Measurements from ENCODE around the gene EEF1AKMT1. TPM values are rescaled to one million over a fixed set of nuclear protein-coding genes. Genes with fewer than 3 reads are reported as not detected.
A peak's percentile ranks its signal among the peaks of the same experiment; 100 is the strongest.

EEF1AKMT1 gene
- total RNA-seq, 2 experiments from 2014 or later = 16.5 to 18.4 TPM

- no peak overlapping the region for H3K27ac Mint-ChIP-seq
- POLR2A ChIA-PET = no interaction called here
Observed at GRCh38 chr13:20799726-20800416, 26.1 kb upstream of the EEF1AKMT1 start.

GRCh38 chr13:20798027-20798426, 24.3 kb upstream of the EEF1AKMT1 start:
- Mint-ChIP-seq H3K27ac (no peak overlapping the region), H3K36me3 (peaks cover 38% of the 10 kb centered on the region), H3K4me1 (ENCODE audit: low read depth) (peaks cover 19% of the 10 kb centered on the region), H3K9me3 (no peaks in the 10 kb centered on the region), H3K27me3 (no peaks in the 10 kb centered on the region), H3K4me3 (no peak overlapping the region)
- no peak for DNase-seq
- intact Hi-C loops (cut with micrococcal nuclease) = no loop called here
- ChIA-PET CTCF (no interaction called here), POLR2A (no interaction called here)

More at GRCh38 chr13:20799726-20800416, 26.1 kb upstream of the EEF1AKMT1 start:
- no peaks in the 10 kb centered on the region for H3K9me3 Mint-ChIP-seq
- no peak overlapping the region for H3K4me3 Mint-ChIP-seq
- H3K27me3 Mint-ChIP-seq = no peaks in the 10 kb centered on the region
- H3K4me1 Mint-ChIP-seq (ENCODE audit: low read depth) = peaks cover 26% of the 10 kb centered on the region
- DNase-seq = no peak
- CTCF ChIA-PET = interaction anchor here (0.6 kb wide), 1 partner anchor 386 kb away, joined by 3 read pairs; no protein-coding TSS in a partner anchor
- H3K36me3 Mint-ChIP-seq = peaks cover 21% of the 10 kb centered on the region
- intact Hi-C loops (cut with micrococcal nuclease) = no loop called here

GRCh38 chr13:20796791-20797508, 23.2 kb upstream of the EEF1AKMT1 start:
- Mint-ChIP-seq H3K4me1 (ENCODE audit: low read depth) (peaks cover 18% of the 10 kb centered on the region), H3K9me3 (no peaks in the 10 kb centered on the region), H3K4me3 (no peak overlapping the region), H3K36me3 (peaks cover 39% of the 10 kb centered on the region), H3K27ac (no peak overlapping the region), H3K27me3 (no peaks in the 10 kb centered on the region)
- intact Hi-C loops (cut with micrococcal nuclease) = no loop called here
- ChIA-PET CTCF (interaction anchor here (0.7 kb wide), 1 partner anchor 44 kb away, joined by 3 read pairs; no protein-coding TSS in a partner anchor), POLR2A (no interaction called here)
- no peak for DNase-seq

- DNase-seq = no peak
- Mint-ChIP-seq H3K27ac (peak overlapping the region; percentile 15), H3K27me3 (no peaks in the 10 kb centered on the region), H3K9me3 (no peaks in the 10 kb centered on the region), H3K4me3 (no peak overlapping the region), H3K4me1 (ENCODE audit: low read depth) (peaks cover 3% of the 10 kb centered on the region), H3K36me3 (peaks cover 46% of the 10 kb centered on the region)
- CTCF ChIA-PET = no interaction called here
- intact Hi-C loops (cut with micrococcal nuclease) = no loop called here
- POLR2A ChIA-PET = no interaction called here
Observed at GRCh38 chr13:20789665-20790064, 15.9 kb upstream of the EEF1AKMT1 start.

- peaks cover 34% of the 10 kb centered on the region for H3K36me3 Mint-ChIP-seq
- intact Hi-C loops (cut with micrococcal nuclease) = no loop called here
- ChIA-PET CTCF (interaction anchor here (1.2 kb wide), 1 partner anchor 40 kb away, joined by 4 read pairs; no protein-coding TSS in a partner anchor), POLR2A (no interaction called here)
- H3K27me3 Mint-ChIP-seq = no peaks in the 10 kb centered on the region
- H3K27ac Mint-ChIP-seq = no peak overlapping the region
- no peak for DNase-seq
- peaks cover 3% of the 10 kb centered on the region for H3K4me1 Mint-ChIP-seq (ENCODE audit: low read depth)
- H3K4me3 Mint-ChIP-seq = no peak overlapping the region
- no peaks in the 10 kb centered on the region for H3K9me3 Mint-ChIP-seq
Observed at GRCh38 chr13:20788312-20788711, 14.6 kb upstream of the EEF1AKMT1 start.

- H3K27me3 Mint-ChIP-seq = no peaks in the 10 kb centered on the region
- H3K4me3 Mint-ChIP-seq = no peak overlapping the region
- ChIA-PET POLR2A (no interaction called here), CTCF (interaction anchor here (1.0 kb wide), 1 partner anchor 74 kb away, joined by 4 read pairs; no protein-coding TSS in a partner anchor)
- no peak overlapping the region for H3K27ac Mint-ChIP-seq
- no peaks in the 10 kb centered on the region for H3K9me3 Mint-ChIP-seq
- intact Hi-C loops (cut with micrococcal nuclease) = no loop called here
- H3K36me3 Mint-ChIP-seq = peaks cover 31% of the 10 kb centered on the region
- DNase-seq = no peak
- peaks cover 7% of the 10 kb centered on the region for H3K4me1 Mint-ChIP-seq (ENCODE audit: low read depth)
Observed at GRCh38 chr13:20787180-20787579, 13.4 kb upstream of the EEF1AKMT1 start.

GRCh38 chr13:20782116-20782708, 8.5 kb upstream of the EEF1AKMT1 start:
- POLR2A ChIA-PET = interaction anchor here (1.3 kb wide), 1 partner anchor 8 kb away, joined by 4 read pairs; the partner anchor contains the start of gene EEF1AKMT1
- Mint-ChIP-seq H3K4me1 (ENCODE audit: low read depth) (peaks cover 4% of the 10 kb centered on the region), H3K4me3 (no peak overlapping the region), H3K36me3 (peaks cover 6% of the 10 kb centered on the region), H3K27me3 (no peaks in the 10 kb centered on the region), H3K9me3 (no peaks in the 10 kb centered on the region), H3K27ac (no peak overlapping the region)
- CTCF ChIA-PET = no interaction called here
- DNase-seq = no peak
- intact Hi-C loops (cut with micrococcal nuclease) = no loop called here

GRCh38 chr13:20780317-20780716, 6.6 kb upstream of the EEF1AKMT1 start:
- ChIA-PET CTCF (interaction anchor here (1.2 kb wide), 1 partner anchor 48 kb away, joined by 3 read pairs; no protein-coding TSS in a partner anchor), POLR2A (no interaction called here)
- DNase-seq = no peak
- no peak overlapping the region for H3K27ac Mint-ChIP-seq
- H3K4me3 Mint-ChIP-seq = no peak overlapping the region
- H3K36me3 Mint-ChIP-seq = peaks cover 3% of the 10 kb centered on the region
- H3K4me1 Mint-ChIP-seq (ENCODE audit: low read depth) = peaks cover 6% of the 10 kb centered on the region
- no peaks in the 10 kb centered on the region for H3K9me3 Mint-ChIP-seq
- intact Hi-C loops (cut with micrococcal nuclease) = no loop called here
- H3K27me3 Mint-ChIP-seq = no peaks in the 10 kb centered on the region

GRCh38 chr13:20779405-20779804, 5.6 kb upstream of the EEF1AKMT1 start:
- Mint-ChIP-seq H3K27ac (no peak overlapping the region), H3K36me3 (peaks cover 3% of the 10 kb centered on the region), H3K27me3 (no peaks in the 10 kb centered on the region), H3K4me3 (no peak overlapping the region), H3K4me1 (ENCODE audit: low read depth) (peaks cover 12% of the 10 kb centered on the region), H3K9me3 (no peaks in the 10 kb centered on the region)
- ChIA-PET POLR2A (no interaction called here), CTCF (interaction anchor here (1.2 kb wide), 1 partner anchor 48 kb away, joined by 3 read pairs; no protein-coding TSS in a partner anchor)
- no peak for DNase-seq
- intact Hi-C loops (cut with micrococcal nuclease) = loop anchor here (10.0 kb wide), 2 partner anchors 255 to 395 kb away; partner anchors contain the start of genes CRYL1, MRPL57 and SKA3

- Mint-ChIP-seq H3K4me1 (ENCODE audit: low read depth) (peaks cover 16% of the 10 kb centered on the region), H3K27ac (no peak overlapping the region), H3K36me3 (peaks cover 3% of the 10 kb centered on the region), H3K9me3 (no peaks in the 10 kb centered on the region), H3K27me3 (no peaks in the 10 kb centered on the region), H3K4me3 (no peak overlapping the region)
- CTCF ChIA-PET = interaction anchor here (0.9 kb wide), 1 partner anchor 52 kb away, joined by 4 read pairs; no protein-coding TSS in a partner anchor
- intact Hi-C loops (cut with micrococcal nuclease) = loop anchor here (10.0 kb wide), 2 partner anchors 254 to 396 kb away; partner anchors contain the start of genes CRYL1, MRPL57 and SKA3
- no peak for DNase-seq
- POLR2A ChIA-PET = no interaction called here
Observed at GRCh38 chr13:20778311-20778710, 4.5 kb upstream of the EEF1AKMT1 start.

- POLR2A ChIA-PET = no interaction called here
Observed at GRCh38 chr13:20776751-20777150, 3.0 kb upstream of the EEF1AKMT1 start.

GRCh38 chr13:20775961-20776360, 2.2 kb upstream of the EEF1AKMT1 start:
- H3K9me3 Mint-ChIP-seq = no peaks in the 10 kb centered on the region
- H3K4me1 Mint-ChIP-seq (ENCODE audit: low read depth) = peaks cover 23% of the 10 kb centered on the region
- intact Hi-C loops (cut with micrococcal nuclease) = loop anchor here (10.0 kb wide), 2 partner anchors 251 to 399 kb away; partner anchors contain the start of genes CRYL1, MRPL57 and SKA3
- CTCF ChIA-PET = no interaction called here
- no peak overlapping the region for H3K27ac Mint-ChIP-seq
- H3K36me3 Mint-ChIP-seq = peaks cover 12% of the 10 kb centered on the region
- no peak overlapping the region for H3K4me3 Mint-ChIP-seq
- DNase-seq = no peak
- POLR2A ChIA-PET = no interaction called here
- no peaks in the 10 kb centered on the region for H3K27me3 Mint-ChIP-seq

More at GRCh38 chr13:20776751-20777150, 3.0 kb upstream of the EEF1AKMT1 start:
- no peak overlapping the region for H3K4me3 Mint-ChIP-seq
- no peak for DNase-seq
- H3K27me3 Mint-ChIP-seq = no peaks in the 10 kb centered on the region
- peaks cover 18% of the 10 kb centered on the region for H3K4me1 Mint-ChIP-seq (ENCODE audit: low read depth)
- CTCF ChIA-PET = no interaction called here
- intact Hi-C loops (cut with micrococcal nuclease) = loop anchor here (10.0 kb wide), 2 partner anchors 252 to 398 kb away; partner anchors contain the start of genes CRYL1, MRPL57 and SKA3
- H3K9me3 Mint-ChIP-seq = no peaks in the 10 kb centered on the region
- no peak overlapping the region for H3K27ac Mint-ChIP-seq
- peaks cover 8% of the 10 kb centered on the region for H3K36me3 Mint-ChIP-seq
